ENCODE results near the gene EHD3. TPM values are rescaled to one million over a fixed set of nuclear protein-coding genes. Genes with fewer than 3 reads are reported as not detected.

The EHD3 gene
- total RNA-seq, 1 donor: 16.3 TPM

- H3K79me2 ChIP-seq (ENCODE audit: insufficient read depth, low read length): no peaks in the 10 kb centered on the region
These were observed 7.7 kb upstream of the EHD3 start for GRCh38 chr2:31226266-31226665.

GRCh38 chr2:31227110-31227509 is 6.8 kb upstream of the EHD3 start:
- Histone ChIP-seq H3K36me3 (ENCODE audit: insufficient read depth, low read length) (no peaks in the 10 kb centered on the region), H3K4me1 (ENCODE audit: insufficient read depth, low read length) (peaks cover 2% of the 10 kb centered on the region), H4K20me1 (ENCODE audit: insufficient read depth, low read length) (no peaks in the 10 kb centered on the region), H3K27ac (ENCODE audit: low read depth, low read length) (no peak overlapping the region), H3K79me2 (ENCODE audit: insufficient read depth, low read length) (no peaks in the 10 kb centered on the region), H3K4me3 (ENCODE audit: insufficient read depth, low read length) (no peak overlapping the region), H3K9me3 (ENCODE audit: low read depth, low read length) (no peaks in the 10 kb centered on the region), H3K27me3 (ENCODE audit: insufficient read depth, low read length) (peaks cover 15% of the 10 kb centered on the region), H3K4me2 (ENCODE audit: insufficient read depth, low read length) (peak overlapping the region; percentile 40), H2AFZ (ENCODE audit: low read length) (no peak overlapping the region)
- TF ChIP-seq, protein P1, sequence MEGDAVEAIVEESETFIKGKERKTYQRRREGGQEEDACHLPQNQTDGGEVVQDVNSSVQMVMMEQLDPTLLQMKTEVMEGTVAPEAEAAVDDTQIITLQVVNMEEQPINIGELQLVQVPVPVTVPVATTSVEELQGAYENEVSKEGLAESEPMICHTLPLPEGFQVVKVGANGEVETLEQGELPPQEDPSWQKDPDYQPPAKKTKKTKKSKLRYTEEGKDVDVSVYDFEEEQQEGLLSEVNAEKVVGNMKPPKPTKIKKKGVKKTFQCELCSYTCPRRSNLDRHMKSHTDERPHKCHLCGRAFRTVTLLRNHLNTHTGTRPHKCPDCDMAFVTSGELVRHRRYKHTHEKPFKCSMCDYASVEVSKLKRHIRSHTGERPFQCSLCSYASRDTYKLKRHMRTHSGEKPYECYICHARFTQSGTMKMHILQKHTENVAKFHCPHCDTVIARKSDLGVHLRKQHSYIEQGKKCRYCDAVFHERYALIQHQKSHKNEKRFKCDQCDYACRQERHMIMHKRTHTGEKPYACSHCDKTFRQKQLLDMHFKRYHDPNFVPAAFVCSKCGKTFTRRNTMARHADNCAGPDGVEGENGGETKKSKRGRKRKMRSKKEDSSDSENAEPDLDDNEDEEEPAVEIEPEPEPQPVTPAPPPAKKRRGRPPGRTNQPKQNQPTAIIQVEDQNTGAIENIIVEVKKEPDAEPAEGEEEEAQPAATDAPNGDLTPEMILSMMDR (IDR thresholded peaks at IDR 0.05; ENCODE audit: extremely low read depth, low read depth, low read length): no peak
- peak; percentile 41 for DNase-seq (ENCODE audit: insufficient read length, low spot score, missing footprints)

More at GRCh38 chr2:31226266-31226665, 7.7 kb upstream of the EHD3 start:
- Histone ChIP-seq H3K27ac (ENCODE audit: low read depth, low read length) (no peak overlapping the region), H3K4me1 (ENCODE audit: insufficient read depth, low read length) (peaks cover 2% of the 10 kb centered on the region), H3K27me3 (ENCODE audit: insufficient read depth, low read length) (peaks cover 19% of the 10 kb centered on the region), H4K20me1 (ENCODE audit: insufficient read depth, low read length) (no peaks in the 10 kb centered on the region), H3K36me3 (ENCODE audit: insufficient read depth, low read length) (no peaks in the 10 kb centered on the region), H3K4me2 (ENCODE audit: insufficient read depth, low read length) (no peak overlapping the region), H2AFZ (ENCODE audit: low read length) (no peak overlapping the region), H3K9me3 (ENCODE audit: low read depth, low read length) (no peaks in the 10 kb centered on the region), H3K4me3 (ENCODE audit: insufficient read depth, low read length) (no peak overlapping the region)
- TF ChIP-seq, protein P1 (IDR thresholded peaks at IDR 0.05; ENCODE audit: extremely low read depth, low read depth, low read length): no peak
- peak; percentile 23 for DNase-seq (ENCODE audit: insufficient read length, low spot score, missing footprints)

- TF ChIP-seq, protein P1 (IDR thresholded peaks at IDR 0.05; ENCODE audit: extremely low read depth, low read depth, low read length): no peak
- no peaks in the 10 kb centered on the region for H3K36me3 ChIP-seq (ENCODE audit: insufficient read depth, low read length)
- H3K4me2 ChIP-seq (ENCODE audit: insufficient read depth, low read length): peak overlapping the region; percentile 40
These were observed 6.2 kb upstream of the EHD3 start for GRCh38 chr2:31227711-31228125.

DNA sequence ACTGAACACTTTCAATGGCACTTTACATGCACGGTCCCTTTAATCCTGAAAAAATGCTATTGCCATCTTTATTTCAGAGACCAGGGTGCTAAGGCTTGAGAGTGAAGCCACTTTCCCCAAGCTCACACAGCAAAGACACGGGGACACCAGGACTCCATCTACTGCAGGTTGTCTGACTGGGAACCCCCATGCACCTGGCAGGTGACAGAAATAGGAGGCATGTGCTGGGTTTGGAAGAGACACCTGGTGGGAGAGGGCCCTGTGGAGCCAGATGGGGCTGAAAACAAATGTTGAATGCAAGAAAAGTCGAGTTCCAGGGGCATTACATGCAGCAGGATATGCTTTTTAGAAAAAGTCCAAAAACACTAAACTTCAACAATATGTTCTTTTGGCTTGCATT is 5.2 kb upstream of the EHD3 start:
- Histone ChIP-seq H3K4me1 (ENCODE audit: insufficient read depth, low read length) (peaks cover 6% of the 10 kb centered on the region), H4K20me1 (ENCODE audit: insufficient read depth, low read length) (no peaks in the 10 kb centered on the region), H3K27me3 (ENCODE audit: insufficient read depth, low read length) (peaks cover 15% of the 10 kb centered on the region), H3K4me2 (ENCODE audit: insufficient read depth, low read length) (no peak overlapping the region), H3K79me2 (ENCODE audit: insufficient read depth, low read length) (no peaks in the 10 kb centered on the region), H3K36me3 (ENCODE audit: insufficient read depth, low read length) (no peaks in the 10 kb centered on the region), H3K27ac (ENCODE audit: low read depth, low read length) (no peak overlapping the region), H3K4me3 (ENCODE audit: insufficient read depth, low read length) (no peak overlapping the region), H3K9me3 (ENCODE audit: low read depth, low read length) (no peaks in the 10 kb centered on the region), H2AFZ (ENCODE audit: low read length) (no peak overlapping the region)
- DNase-seq (ENCODE audit: insufficient read length, low spot score, missing footprints): peak; percentile 38
- TF ChIP-seq, protein P1 (IDR thresholded peaks at IDR 0.05; ENCODE audit: extremely low read depth, low read depth, low read length): no peak

More at GRCh38 chr2:31227711-31228125, 6.2 kb upstream of the EHD3 start:
- Histone ChIP-seq H3K79me2 (ENCODE audit: insufficient read depth, low read length) (no peaks in the 10 kb centered on the region), H2AFZ (ENCODE audit: low read length) (peak overlapping the region; percentile 45), H3K27ac (ENCODE audit: low read depth, low read length) (no peak overlapping the region), H4K20me1 (ENCODE audit: insufficient read depth, low read length) (no peaks in the 10 kb centered on the region), H3K9me3 (ENCODE audit: low read depth, low read length) (no peaks in the 10 kb centered on the region), H3K4me1 (ENCODE audit: insufficient read depth, low read length) (peaks cover 2% of the 10 kb centered on the region), H3K27me3 (ENCODE audit: insufficient read depth, low read length) (peaks cover 15% of the 10 kb centered on the region), H3K4me3 (ENCODE audit: insufficient read depth, low read length) (no peak overlapping the region)
- DNase-seq (ENCODE audit: insufficient read length, low spot score, missing footprints): no peak
